CD1c-positive myeloid dendritic cell (primary cell): ENCODE measurements around the gene KIRREL3.

ENCODE experiments used
- DNase-seq: peaks from one replicate; pipeline ENCODE4 v3.0.0-alpha.2; 2016; ENCODE audit errors: extremely low spot score

The KIRREL3 gene

GRCh38 chr11:126710804-126711399, 289.7 kb downstream of the KIRREL3 start:
- no peak for DNase-seq

- no peak for DNase-seq
These were observed 293.1 kb downstream of the KIRREL3 start for GRCh38 chr11:126707498-126707897.

- no peak for DNase-seq
These were observed 296.5 kb downstream of the KIRREL3 start for GRCh38 chr11:126704096-126704495.

- DNase-seq = no peak
These were observed 296.9 kb downstream of the KIRREL3 start for GRCh38 chr11:126703662-126704061.

GRCh38 chr11:126702987-126703386, 297.6 kb downstream of the KIRREL3 start:
- DNase-seq = no peak

- no peak for DNase-seq
These were observed 298.3 kb downstream of the KIRREL3 start for GRCh38 chr11:126702165-126702720.

- no peak for DNase-seq
These were observed 299.1 kb downstream of the KIRREL3 start for GRCh38 chr11:126701520-126701897.

GRCh38 chr11:126700768-126701519, 299.6 kb downstream of the KIRREL3 start:
- DNase-seq = no peak

- no peak for DNase-seq
These were observed 302.0 kb downstream of the KIRREL3 start for GRCh38 chr11:126698576-126698975.

GRCh38 chr11:126697936-126698335, 302.6 kb downstream of the KIRREL3 start:
- no peak for DNase-seq

GRCh38 chr11:126696982-126697381, 303.6 kb downstream of the KIRREL3 start:
- no peak for DNase-seq

- DNase-seq = no peak
These were observed 305.3 kb downstream of the KIRREL3 start for GRCh38 chr11:126695293-126695692.

GRCh38 chr11:126694065-126694625, 306.4 kb downstream of the KIRREL3 start:
- no peak for DNase-seq

GRCh38 chr11:126687477-126687876, 313.1 kb downstream of the KIRREL3 start:
- no peak for DNase-seq

- DNase-seq = no peak
These were observed 313.6 kb downstream of the KIRREL3 start for GRCh38 chr11:126686938-126687337.

- DNase-seq = no peak
These were observed 316.5 kb downstream of the KIRREL3 start for GRCh38 chr11:126683766-126684728.

GRCh38 chr11:126682590-126682989, 318.0 kb downstream of the KIRREL3 start:
- DNase-seq = no peak

GRCh38 chr11:126680700-126681099, 319.9 kb downstream of the KIRREL3 start:
- no peak for DNase-seq

GRCh38 chr11:126680131-126680530, 320.4 kb downstream of the KIRREL3 start:
- no peak for DNase-seq

- no peak for DNase-seq
These were observed 321.5 kb downstream of the KIRREL3 start for GRCh38 chr11:126679033-126679432.

GRCh38 chr11:126676536-126676935, 324.0 kb downstream of the KIRREL3 start:
- no peak for DNase-seq

GRCh38 chr11:126673319-126673718, 327.3 kb downstream of the KIRREL3 start:
- DNase-seq = no peak
